HG03378 (cell line): ENCODE data around the gene STK32B.
"Not testable (repeated sequence)": the region's sequence is repeated elsewhere in the genome, so short reads cannot be mapped to it uniquely, and the experiment has no call there.

Source experiments
- ATAC-seq: cut with Tn5 transposase; IDR thresholded peaks from one replicate; pipeline ENCODE4 v1.9.1; 2021; ENCODE audit warnings: mild to moderate bottlenecking, moderate library complexity; ENCODE audit not compliant: unreplicated experiment

Gene STK32B

DNA sequence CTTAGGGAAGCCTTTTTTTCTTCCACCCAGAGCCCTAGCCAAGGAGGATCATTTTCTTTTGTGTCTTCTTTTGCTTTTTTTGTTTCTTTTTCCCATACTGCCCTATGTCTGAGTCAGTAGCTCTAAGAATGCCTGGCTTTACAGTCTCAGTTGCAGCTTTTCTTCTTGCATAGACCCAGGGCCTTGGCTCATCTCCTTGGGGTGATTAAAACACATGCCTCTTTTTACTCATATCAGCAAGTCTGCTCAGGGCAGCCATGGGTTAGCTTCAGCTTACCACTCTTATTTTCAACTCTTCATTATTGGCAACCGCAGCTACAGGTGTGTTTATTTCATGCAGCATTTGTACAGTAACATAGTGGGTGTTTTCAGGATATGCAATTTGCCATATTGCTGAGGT is 196.5 kb downstream of the STK32B start:
- ATAC-seq: no peak

DNA sequence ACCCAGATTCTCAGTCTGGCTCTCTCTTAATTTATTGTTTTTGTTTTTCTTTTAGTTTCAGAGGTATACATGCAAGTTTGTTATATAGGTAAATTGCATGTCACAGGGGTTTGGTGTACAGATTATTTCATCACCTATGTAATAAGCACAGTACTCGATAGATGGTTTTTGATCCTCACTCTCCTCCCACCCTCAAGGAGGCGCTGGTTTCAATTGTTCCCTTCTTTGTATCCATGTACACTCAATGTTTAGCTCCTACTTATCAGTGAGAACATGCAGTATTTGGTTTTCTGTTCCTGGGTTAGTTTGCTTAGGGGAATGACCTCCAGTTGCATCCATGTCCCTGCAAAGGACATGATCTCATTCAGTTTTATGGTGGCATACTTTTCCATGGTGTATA is 198.4 kb downstream of the STK32B start:
- ATAC-seq: no peak

DNA sequence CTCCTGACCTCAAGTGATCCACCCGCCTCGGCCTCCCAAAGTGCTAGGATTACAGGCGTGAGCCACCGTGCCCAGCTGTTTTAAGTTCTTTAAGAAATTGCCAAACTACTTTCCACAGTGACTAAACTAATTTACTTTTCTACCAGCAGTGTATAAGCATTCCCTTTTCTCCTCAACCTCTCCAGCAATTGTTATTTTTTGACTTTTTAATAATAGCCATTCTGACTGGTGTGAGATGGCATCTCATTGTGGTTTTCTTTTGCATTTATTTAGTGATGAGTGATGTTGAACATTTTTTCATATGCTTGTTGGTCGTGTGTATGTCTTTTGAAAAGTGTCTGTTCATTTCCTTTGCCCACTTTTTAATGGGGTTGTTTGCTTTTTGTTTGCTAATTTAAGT is 199.3 kb downstream of the STK32B start:
- ATAC-seq: not testable (repeated sequence)

DNA sequence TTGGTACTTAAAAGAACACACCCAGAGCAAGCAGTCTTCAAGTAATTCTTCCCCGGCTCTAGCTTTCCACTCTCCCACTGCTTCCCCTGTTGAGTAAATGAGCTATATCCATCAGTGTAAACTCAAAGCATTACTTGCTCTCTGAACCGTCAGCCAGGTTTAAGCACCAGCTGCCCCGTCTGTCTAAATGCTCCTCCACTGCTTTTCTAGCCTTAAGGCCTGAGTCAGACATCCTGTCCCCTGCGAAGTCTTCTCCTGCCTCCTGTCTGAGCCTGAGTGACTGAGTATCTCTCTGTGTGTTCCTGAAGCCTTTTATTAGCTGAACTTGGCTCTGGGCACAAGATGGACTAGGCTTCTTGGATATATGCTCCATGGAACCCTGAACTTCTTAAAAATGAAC is 205.1 kb downstream of the STK32B start:
- ATAC-seq: no peak

DNA sequence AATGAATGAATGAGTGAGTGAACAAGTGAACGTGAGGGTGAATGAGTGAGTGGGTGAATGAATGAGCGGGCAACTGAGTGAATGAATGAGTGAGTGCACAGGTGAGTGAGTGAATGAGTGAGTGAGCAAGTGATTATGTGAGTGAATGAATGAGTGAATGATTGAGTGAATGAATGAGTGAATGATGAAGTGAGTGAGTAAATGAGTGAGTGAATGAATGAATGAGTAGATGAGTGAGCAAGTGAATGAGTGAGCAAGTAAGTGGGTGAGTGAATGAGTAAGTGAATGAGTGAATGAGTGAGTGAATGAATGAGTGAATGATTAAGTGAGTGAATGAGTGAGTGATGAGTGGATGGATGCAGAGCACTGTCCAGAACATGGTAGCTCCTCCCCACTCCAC is 205.8 kb downstream of the STK32B start:
- ATAC-seq: no peak

DNA sequence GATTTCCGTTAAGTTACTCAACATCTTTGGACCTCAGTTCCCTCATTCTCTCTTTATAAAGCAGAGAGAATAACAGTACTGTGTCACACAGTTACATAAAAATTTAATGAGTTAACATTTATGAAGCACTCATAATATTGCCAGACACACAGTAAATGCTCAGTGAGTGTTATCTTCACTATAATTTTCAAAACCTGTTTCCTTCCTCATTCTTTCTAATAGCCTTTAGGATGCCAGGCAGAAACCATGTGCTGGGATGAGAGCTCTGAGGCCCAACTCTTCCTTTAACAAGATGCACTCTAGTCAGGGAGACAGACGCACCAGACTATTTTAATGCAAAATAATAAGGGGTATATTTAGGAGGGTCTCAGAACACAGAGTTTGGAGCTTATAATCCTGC is 208.2 kb downstream of the STK32B start:
- ATAC-seq: no peak

DNA sequence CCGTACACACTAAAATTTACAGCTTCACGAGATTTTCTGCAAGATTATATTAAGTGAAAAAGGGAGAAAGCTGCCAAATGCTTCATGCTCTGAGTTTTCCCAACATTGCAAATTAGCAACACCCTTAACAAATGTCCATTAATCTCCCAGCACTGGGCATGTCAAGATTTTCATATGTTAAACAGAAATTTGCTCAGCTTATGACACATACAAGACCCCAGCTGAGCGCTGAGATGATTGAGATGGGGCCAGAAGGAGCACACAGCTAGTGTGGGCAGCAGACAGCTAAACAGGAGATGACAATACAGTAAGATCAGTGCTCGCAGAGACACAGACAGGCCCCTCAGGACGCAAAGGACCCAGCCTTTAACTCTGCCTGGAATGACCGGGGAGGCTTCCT is 208.8 kb downstream of the STK32B start:
- no peak for ATAC-seq

DNA sequence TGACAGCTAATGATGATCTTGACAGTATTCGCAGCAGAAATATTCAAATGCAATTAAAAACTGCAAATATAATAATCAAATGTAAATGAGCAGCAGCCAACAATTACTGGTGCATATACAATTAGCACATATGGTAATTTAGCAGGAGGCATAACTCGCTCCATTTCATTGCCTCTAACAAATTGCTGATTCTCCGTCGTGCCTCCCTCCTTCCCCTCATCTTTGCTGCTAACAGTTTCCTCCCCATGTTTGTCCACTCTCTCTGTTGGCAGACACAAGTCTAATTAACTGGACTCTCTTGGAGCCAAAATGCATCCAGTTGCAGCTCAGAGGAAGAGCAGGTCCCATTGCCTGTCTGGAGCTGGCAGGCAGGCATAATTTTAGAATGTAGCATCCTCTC is 210.6 kb downstream of the STK32B start:
- ATAC-seq: no peak

DNA sequence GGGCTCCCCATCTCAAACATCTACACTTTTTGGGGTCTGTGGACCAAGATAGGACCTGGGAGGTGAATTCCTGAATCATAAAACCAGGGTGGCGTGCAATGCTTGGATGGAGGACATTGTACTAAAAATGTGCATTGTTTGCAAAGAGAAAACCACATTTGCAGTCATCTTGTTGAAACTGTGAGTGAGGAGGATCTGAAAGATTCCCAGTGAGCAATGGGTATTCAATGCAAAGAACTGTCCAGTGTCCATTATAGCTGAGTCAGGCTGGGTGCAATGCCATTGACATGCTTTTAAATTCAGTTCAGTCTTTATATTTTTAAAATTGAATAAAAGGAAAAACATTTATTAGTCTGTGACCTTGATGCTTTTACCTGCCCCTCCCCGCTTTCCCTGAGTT is 215.7 kb downstream of the STK32B start:
- no peak for ATAC-seq

DNA sequence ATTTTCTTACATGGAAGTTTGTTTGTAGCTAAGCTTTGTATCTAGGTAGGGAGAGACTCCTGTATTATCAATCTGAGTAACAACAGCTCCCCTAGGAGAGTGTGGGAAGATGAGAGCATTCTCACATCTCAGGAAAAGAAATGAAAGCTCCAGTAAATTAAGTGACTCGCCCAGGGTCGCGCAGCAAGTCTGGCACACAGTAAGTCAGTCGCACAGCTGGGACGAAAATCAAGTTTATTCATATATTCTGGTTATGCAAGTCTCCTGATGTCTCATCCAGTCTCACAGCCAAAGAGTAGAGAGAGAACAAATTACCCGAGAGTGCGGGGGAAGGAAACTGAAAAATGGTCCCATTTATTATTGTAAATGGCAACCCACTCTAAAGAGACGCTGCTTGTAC is 216.1 kb downstream of the STK32B start:
- ATAC-seq: no peak

DNA sequence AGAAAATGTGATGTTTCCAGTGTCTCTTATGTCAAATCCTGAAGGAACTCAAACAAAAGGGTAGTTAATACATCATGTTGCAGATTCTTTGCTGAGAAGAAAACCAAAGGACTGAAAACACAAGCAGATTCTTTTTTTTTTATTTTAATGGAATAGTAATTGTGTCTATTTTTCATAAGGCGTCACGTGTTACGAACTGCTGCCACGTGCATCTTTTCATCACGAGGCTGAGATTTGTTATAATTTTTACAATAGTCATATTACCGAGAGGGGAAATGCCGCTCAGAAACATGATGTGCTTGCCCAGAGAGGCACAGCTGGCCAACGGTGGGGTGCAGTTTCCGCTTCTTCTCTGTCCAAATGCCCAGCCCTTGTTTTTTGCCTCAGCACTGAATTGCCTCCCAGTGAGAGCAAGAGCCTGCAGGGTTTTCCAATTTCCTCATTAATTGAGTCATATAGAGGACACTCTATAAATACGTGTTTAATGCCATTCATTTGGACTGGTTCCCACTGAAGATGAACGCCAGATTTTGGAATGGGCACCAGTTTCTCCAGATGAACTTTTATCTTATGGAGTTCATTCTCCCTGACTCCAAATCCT is 225.3 kb downstream of the STK32B start:
- ATAC-seq: no peak

DNA sequence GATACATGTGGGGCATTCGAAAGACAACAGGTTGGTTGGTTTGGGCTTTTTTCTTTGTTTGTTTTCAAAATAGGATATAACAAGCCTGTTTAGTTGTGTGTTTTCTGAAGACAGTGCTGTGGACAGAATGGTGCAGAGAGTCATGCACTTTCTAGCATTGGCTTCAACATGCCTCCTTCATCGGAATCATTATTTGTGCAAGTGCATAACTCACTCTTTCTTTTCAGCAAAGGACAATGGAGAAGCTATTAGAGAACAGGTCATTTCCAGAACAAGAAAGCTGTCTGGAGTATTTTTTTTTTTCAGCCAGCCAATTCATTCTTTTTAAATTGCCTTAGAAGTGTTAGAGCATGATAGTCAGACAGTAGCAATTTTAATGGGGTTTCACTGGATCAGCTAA is 225.8 kb downstream of the STK32B start:
- no peak for ATAC-seq

DNA sequence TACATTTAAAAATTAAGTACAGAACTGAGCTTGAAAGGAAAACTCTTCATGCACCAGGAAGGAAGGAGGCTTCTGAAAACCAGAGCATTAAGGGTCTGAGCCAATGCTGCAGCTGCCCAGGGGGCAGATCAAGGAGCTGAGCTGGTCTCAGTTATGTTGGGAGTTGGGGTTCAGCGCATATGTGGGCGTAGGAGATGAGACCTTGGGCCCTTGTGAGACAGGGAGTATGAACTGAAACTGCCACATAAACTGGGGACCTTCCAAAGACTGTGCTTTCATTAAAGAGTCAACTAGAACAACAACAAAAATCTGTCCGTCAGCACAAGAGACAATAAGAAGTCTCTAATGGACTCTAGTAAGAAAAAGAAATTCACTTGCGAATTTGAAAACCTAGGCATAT is 226.9 kb downstream of the STK32B start:
- no peak for ATAC-seq

DNA sequence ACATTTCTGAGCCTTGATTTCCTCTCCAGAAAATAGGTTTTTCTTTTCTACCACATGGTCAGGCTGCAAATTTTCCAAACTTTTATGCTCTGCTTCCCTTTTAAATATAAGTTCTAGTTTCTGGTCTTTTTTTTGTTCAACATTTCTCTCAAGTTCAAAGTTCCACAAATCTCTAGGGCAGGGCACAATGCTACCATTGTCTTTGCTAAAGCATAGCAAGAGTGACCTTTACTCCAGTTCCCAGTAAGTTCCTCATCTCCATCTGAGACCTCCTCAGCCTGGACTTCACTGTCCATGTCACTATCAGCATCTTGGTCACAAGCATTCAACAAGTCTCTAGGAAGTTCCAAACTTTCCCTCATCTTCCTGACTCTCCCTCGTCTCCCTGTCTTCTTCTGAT is 228.8 kb downstream of the STK32B start:
- ATAC-seq: not testable (repeated sequence)

DNA sequence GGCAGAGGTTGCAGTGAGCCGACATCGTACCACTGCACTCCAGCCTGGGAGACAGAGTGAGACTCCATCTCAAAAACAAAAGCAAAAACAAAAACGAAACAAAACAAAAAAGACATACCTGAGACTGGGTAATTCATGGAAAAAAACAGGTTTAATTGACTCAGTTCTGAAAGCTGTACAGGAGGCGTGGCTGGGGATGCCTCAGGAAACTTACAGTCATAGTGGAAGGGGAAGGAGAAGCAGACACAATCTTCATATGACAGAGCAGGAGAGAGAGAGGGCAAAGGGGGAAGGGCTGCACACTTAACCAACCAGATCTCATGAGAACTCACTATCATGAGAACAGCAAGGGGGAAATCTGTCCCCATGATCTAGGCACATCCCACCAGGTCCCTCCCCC is 229.5 kb downstream of the STK32B start:
- no peak for ATAC-seq

DNA sequence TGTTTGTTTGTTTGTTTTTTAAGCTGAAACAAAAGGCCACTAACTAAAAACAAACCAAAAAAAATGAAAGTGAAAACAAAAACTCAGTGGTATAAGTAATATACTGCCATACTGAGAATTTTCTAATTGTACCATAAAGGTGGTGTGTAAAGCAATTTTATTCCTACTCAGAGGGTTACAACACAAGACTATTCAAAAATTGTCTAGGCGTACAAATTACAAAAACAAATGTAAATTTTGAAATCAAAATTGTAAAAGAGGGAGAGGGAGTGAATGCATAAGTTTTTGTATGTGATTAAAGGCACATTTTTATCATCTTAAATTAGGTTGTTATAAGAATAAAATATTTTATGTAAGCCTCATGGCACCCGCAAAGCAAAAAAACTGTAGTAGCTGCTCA is 232.6 kb downstream of the STK32B start:
- ATAC-seq: no peak

DNA sequence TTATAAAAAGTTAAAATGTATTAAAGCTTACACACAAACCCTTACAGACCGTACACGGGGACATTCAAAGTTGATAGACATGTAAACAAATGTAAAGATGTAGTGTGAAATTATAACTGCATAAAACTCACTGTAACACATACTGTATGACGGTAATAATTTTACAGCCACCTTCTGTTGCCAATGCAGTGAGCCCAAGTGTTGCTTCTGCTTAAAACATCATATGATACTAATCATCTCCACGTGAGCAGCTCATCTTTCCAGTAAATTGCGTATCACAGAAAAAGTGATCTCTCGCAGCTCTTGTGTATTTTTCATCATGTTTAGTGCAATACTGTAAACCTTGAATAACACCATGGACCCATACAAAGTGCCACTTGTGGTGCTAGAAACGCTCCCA is 233.2 kb downstream of the STK32B start:
- ATAC-seq: no peak

DNA sequence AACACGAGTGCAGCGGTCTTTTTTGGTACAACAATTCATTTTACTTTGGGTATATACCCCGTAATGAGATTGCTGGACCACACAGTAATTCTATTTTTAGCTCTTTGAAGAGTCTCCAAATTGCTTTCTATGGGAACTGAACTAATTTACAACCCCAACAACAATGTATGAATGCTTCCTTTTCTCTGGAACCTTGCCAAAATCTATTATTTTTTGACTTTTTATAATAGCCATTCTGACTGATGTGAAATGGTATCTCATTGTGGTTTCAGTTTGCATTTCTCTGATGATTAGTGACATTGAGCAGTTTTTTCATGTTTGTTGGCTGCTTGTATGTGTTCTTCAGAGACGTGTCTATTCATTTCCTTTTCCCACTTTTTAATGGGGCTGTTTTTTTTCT is 240.8 kb downstream of the STK32B start:
- ATAC-seq: no peak

DNA sequence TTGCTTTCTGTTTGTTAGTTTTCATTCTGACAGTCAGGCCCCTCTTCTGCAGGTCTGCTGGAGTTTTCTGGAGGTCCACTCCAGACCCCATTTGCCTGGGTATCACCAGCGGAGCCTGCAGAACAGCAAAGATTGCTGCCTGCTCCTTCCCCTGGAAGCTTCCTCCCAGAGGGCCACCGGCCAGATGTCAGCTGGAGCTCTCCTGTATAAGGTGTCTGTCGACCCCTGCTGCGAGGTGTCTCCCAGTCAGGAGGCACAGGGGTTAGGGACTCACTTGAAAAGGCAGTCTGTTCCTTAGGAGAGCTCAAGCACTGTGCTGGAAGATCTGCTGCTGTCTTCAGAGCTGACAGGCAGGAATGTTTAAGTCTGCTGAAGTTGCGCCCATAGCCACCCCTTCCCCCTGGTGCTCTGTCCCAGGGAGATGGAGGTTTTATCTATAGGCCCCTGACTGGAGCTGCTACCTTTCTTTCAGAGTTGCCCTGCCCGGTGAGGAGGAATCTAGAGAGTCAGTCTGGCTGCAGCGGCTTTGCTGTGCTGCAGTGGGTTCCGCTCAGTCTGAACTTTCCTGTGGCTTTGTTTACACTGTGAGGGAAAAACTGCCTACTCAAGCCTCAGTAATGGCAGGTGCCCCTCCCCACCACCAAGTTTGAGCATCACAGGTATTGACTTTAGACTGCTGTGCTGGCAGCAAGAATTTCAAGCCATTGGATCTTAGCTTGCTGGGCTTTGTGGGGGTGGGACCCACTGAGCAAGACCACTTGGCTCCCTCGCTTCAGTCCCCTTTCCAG is 246.9 kb downstream of the STK32B start:
- not testable (repeated sequence) for ATAC-seq

DNA sequence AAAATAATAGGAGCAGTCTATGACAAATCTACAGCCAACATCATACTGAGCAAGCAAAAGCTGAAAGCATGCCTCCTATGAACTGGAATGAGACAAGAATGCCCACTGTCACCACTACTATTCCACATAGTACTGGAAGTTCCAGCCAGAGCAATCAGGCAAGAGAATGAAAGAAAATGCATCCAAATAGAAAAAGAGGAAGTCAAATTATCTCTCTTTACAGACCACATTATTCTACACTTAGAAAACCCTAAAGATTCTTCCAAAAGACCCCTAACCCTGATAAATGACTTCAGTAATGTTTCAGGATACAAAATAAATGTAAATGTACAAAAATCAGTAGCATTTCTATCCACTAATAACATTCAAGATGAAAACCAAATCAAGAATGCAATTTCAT is 249.0 kb downstream of the STK32B start:
- ATAC-seq: no peak

DNA sequence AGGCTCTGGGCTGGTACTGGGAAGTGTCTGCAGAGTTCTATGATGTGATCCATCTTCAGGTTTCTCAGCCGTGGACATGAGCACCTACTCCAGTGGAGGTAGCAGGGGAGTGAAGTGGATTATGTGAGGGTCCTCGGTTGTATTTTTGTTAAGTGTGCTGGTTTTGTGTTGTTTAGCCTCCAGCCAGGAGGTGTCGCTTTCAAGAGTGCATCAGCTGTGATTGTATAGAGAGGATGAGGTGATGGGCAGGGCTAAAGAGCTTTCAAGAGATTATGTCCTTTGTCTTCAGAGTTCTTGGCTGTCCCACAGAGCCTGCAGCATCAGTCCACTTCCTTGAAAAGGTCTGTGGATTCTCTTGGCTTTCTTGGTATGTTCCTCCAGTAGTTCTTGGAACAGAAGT is 256.6 kb downstream of the STK32B start:
- ATAC-seq: no peak

DNA sequence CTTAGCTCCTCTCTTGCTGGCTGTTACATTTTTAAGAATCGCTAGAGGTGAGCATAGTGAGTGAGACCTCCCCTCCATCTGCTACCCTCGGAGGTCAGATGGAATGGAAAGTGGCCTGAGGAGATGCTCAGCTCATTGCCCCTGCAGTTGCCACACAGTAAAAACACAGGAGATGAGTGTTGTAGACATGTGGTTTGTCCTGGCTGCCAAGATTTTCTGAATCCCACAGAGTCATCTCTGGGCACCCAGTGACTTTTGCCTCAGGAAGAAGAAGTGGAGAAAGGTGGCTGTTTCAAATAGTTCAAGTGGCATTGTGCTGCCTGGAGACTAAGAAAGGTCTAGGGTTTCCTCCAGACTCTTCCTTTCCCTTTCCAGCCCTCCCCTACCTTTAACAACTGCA is 271.0 kb downstream of the STK32B start:
- ATAC-seq: no peak
